GM23338 (cell line): ENCODE data around the gene PARD6B. TPM values are rescaled to one million over a fixed set of nuclear protein-coding genes. Genes with fewer than 3 reads are reported as not detected.

ENCODE experiments used
- ATAC-seq: fragments of 200-7000 bp; cut with Tn5 transposase; 3 replicates; pipeline ENCODE4 v1.9.1; 2020
- DNase-seq: peaks from one replicate; pipeline ENCODE4 v3.0.0-alpha.2; 2015; ENCODE audit warnings: low spot score
- H2AFZ ChIP-seq: fragments of 200-600 bp; sonication (generic); 2 replicates; pipeline ENCODE4 v1.8.0; 2016; ENCODE audit warnings: antibody characterized with exemption, mild to moderate bottlenecking, moderate library complexity
- H3F3A ChIP-seq: fragments of 200-600 bp; sonication (generic); replicated peaks from 2 replicates; pipeline ENCODE4 v1.8.0; 2017; ENCODE audit warnings: antibody characterized with exemption, mixed run types, low read depth
- H3K27ac ChIP-seq: fragments of 200-600 bp; sonication (generic); 2 replicates; pipeline ENCODE4 v1.6.1; 2016; ENCODE audit warnings: low read depth
- H3K27me3 ChIP-seq: fragments of 200-600 bp; sonication (generic); 2 replicates; pipeline ENCODE4 v1.8.0; 2016; ENCODE audit warnings: mild to moderate bottlenecking, mixed run types, moderate library complexity; ENCODE audit not compliant: insufficient read depth
- H3K36me3 ChIP-seq: fragments of 200-600 bp; sonication (generic); 2 replicates; pipeline ENCODE4 v1.8.0; 2016; ENCODE audit warnings: mild to moderate bottlenecking; ENCODE audit not compliant: insufficient read depth
- H3K4me1 ChIP-seq: fragments of 200-600 bp; sonication (generic); 2 replicates; pipeline ENCODE4 v1.8.0; 2016; ENCODE audit warnings: mild to moderate bottlenecking, moderate library complexity; ENCODE audit not compliant: insufficient read depth
- H3K4me2 ChIP-seq: fragments of 200-600 bp; sonication (generic); 2 replicates; pipeline ENCODE4 v1.7.1; 2017; ENCODE audit warnings: mixed run types
- H3K4me3 ChIP-seq: fragments of 200-600 bp; sonication (generic); 2 replicates; pipeline ENCODE4 v1.6.1; 2016; ENCODE audit warnings: mixed run types
- H3K79me2 ChIP-seq: fragments of 200-600 bp; sonication (generic); replicated peaks from 2 replicates; pipeline ENCODE4 v1.8.0; 2017; ENCODE audit warnings: mild to moderate bottlenecking; ENCODE audit not compliant: insufficient read depth
- H3K9me2 ChIP-seq: fragments of 200-600 bp; sonication (generic); 2 replicates; pipeline ENCODE4 v1.8.0; 2017; ENCODE audit not compliant: insufficient read depth
- H4K20me1 ChIP-seq: fragments of 200-600 bp; sonication (generic); replicated peaks from 2 replicates; pipeline ENCODE4 v1.8.0; 2017; ENCODE audit warnings: mild to moderate bottlenecking; ENCODE audit not compliant: insufficient read depth
- H3K27ac Mint-ChIP-seq: 2 replicates; pipeline ENCODE4 v1.8.0; 2020; ENCODE audit warnings: inconsistent platforms, mild to moderate bottlenecking, moderate library complexity, mixed read lengths
- H3K27me3 Mint-ChIP-seq: 3 replicates; pipeline ENCODE4 v1.8.0; 2022; ENCODE audit warnings: low read depth, mild to moderate bottlenecking, moderate library complexity, mixed read lengths, inconsistent platforms; ENCODE audit not compliant: insufficient read depth, poor library complexity
- H3K36me3 Mint-ChIP-seq: 3 replicates; pipeline ENCODE4 v1.8.0; 2021; ENCODE audit warnings: low read depth, mild to moderate bottlenecking, inconsistent platforms, moderate library complexity, mixed read lengths
- H3K4me1 Mint-ChIP-seq: 3 replicates; pipeline ENCODE4 v1.8.0; 2020; ENCODE audit warnings: mild to moderate bottlenecking, inconsistent platforms, mixed read lengths
- H3K4me3 Mint-ChIP-seq: 3 replicates; pipeline ENCODE4 v1.8.0; 2021; ENCODE audit warnings: moderate library complexity, mild to moderate bottlenecking, inconsistent platforms, mixed read lengths
- H3K9me3 Mint-ChIP-seq: 3 replicates; pipeline ENCODE4 v1.8.0; 2020; ENCODE audit warnings: moderate library complexity, mild to moderate bottlenecking, inconsistent platforms, mixed read lengths
- CREB1 ChIP-seq: fragments of 250-450 bp; sonication (Bioruptor Pico); IDR thresholded peaks from 2 replicates; pipeline ENCODE4 v1.5.0; 2020; ENCODE audit warnings: low read depth, mild to moderate bottlenecking, moderate library complexity
- EZH2 ChIP-seq: fragments of 200-600 bp; sonication (generic); IDR thresholded peaks from one replicate; pipeline ENCODE4 v1.8.0; 2017; ENCODE audit warnings: antibody characterized with exemption, mild to moderate bottlenecking, low read depth; ENCODE audit not compliant: unreplicated experiment
- EZH2phosphoT487 ChIP-seq: fragments of 200-600 bp; sonication (generic); IDR thresholded peaks from one replicate; pipeline ENCODE4 v1.8.1; 2018; ENCODE audit warnings: antibody characterized with exemption; ENCODE audit not compliant: unreplicated experiment
- JUNB ChIP-seq: IDR thresholded peaks from one replicate; pipeline ENCODE4 v1.6.1; 2016; ENCODE audit warnings: antibody characterized with exemption; ENCODE audit not compliant: unreplicated experiment
- NANOG ChIP-seq: IDR thresholded peaks from 2 replicates; pipeline ENCODE4 v1.6.1; 2016; ENCODE audit warnings: antibody characterized with exemption, borderline replicate concordance
- POLR2AphosphoS5 ChIP-seq: IDR thresholded peaks from 2 replicates; pipeline ENCODE4 v1.6.1; 2016; ENCODE audit warnings: antibody characterized with exemption, low read depth
- STAT1 ChIP-seq: IDR thresholded peaks from one replicate; pipeline ENCODE4 v1.6.1; 2016; ENCODE audit warnings: antibody characterized with exemption; ENCODE audit not compliant: unreplicated experiment
- ZNF114 ChIP-seq: fragments of 250-450 bp; sonication (Bioruptor Pico); IDR thresholded peaks from 2 replicates; pipeline ENCODE4 v1.5.0; 2020; ENCODE audit warnings: mild to moderate bottlenecking, moderate library complexity
- ZNF331 ChIP-seq: fragments of 250-450 bp; sonication (Bioruptor Pico); IDR thresholded peaks from 2 replicates; pipeline ENCODE4 v1.5.0; 2020; ENCODE audit warnings: low read depth, mild to moderate bottlenecking, moderate library complexity
- polyA plus RNA-seq: library from polyadenylated mRNA; unstranded; fragments of >200 nt; fragmentation: Nextera tagmentation; extraction: Ambion mirVana; gene quantifications from 2 replicates; pipeline ENCODE4 v1.2.1, GENCODE V29; 2016
- total RNA-seq: library from RNA; depleted of rRNA; stranded (reverse); fragments of >200 nt; shearing (Covaris generic); gene quantifications from 2 replicates; pipeline ENCODE4 v1.2.3, GENCODE V29; 2014
- TF ChIP-seq, protein P1 (sequence below): IDR thresholded peaks from 2 replicates; pipeline ENCODE4 v1.6.1; 2016; ENCODE audit warnings: antibody characterized with exemption
- TF ChIP-seq, protein P2 (sequence below): IDR thresholded peaks from one replicate; pipeline ENCODE4 v1.6.1; 2018; ENCODE audit warnings: antibody characterized with exemption; ENCODE audit not compliant: unreplicated experiment

The PARD6B gene
- total and polyA plus RNA-seq, 2 experiments from 2014 or later = 23.5 to 29.2 TPM

GRCh38 chr20:50762045-50762422 lies 30.7 kb downstream of the PARD6B start:
- no peak overlapping the region for H3K4me3 Mint-ChIP-seq
- peaks cover 14% of the 10 kb centered on the region for H3K27me3 Mint-ChIP-seq
- H3K9me2 ChIP-seq = no peaks in the 10 kb centered on the region
- no peaks in the 10 kb centered on the region for H3K27me3 ChIP-seq
- 0 out of 2 replicates have a peak overlapping the region, but pooled peaks have one; percentile 1 for H3K27ac ChIP-seq
- H4K20me1 ChIP-seq = no peaks in the 10 kb centered on the region
- no peak overlapping the region for H3K27ac Mint-ChIP-seq
- TF ChIP-seq NANOG (no peak), EZH2phosphoT487 (no peak), EZH2 (no peak), CREB1 (CRISPR knock-in tag) (no peak), POLR2AphosphoS5 (no peak), ZNF331 (CRISPR knock-in tag) (no peak), JUNB (no peak)
- TF ChIP-seq, protein P1, sequence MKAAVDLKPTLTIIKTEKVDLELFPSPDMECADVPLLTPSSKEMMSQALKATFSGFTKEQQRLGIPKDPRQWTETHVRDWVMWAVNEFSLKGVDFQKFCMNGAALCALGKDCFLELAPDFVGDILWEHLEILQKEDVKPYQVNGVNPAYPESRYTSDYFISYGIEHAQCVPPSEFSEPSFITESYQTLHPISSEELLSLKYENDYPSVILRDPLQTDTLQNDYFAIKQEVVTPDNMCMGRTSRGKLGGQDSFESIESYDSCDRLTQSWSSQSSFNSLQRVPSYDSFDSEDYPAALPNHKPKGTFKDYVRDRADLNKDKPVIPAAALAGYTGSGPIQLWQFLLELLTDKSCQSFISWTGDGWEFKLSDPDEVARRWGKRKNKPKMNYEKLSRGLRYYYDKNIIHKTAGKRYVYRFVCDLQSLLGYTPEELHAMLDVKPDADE = no peak
- TF ChIP-seq, protein P2, sequence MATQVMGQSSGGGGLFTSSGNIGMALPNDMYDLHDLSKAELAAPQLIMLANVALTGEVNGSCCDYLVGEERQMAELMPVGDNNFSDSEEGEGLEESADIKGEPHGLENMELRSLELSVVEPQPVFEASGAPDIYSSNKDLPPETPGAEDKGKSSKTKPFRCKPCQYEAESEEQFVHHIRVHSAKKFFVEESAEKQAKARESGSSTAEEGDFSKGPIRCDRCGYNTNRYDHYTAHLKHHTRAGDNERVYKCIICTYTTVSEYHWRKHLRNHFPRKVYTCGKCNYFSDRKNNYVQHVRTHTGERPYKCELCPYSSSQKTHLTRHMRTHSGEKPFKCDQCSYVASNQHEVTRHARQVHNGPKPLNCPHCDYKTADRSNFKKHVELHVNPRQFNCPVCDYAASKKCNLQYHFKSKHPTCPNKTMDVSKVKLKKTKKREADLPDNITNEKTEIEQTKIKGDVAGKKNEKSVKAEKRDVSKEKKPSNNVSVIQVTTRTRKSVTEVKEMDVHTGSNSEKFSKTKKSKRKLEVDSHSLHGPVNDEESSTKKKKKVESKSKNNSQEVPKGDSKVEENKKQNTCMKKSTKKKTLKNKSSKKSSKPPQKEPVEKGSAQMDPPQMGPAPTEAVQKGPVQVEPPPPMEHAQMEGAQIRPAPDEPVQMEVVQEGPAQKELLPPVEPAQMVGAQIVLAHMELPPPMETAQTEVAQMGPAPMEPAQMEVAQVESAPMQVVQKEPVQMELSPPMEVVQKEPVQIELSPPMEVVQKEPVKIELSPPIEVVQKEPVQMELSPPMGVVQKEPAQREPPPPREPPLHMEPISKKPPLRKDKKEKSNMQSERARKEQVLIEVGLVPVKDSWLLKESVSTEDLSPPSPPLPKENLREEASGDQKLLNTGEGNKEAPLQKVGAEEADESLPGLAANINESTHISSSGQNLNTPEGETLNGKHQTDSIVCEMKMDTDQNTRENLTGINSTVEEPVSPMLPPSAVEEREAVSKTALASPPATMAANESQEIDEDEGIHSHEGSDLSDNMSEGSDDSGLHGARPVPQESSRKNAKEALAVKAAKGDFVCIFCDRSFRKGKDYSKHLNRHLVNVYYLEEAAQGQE = no peak
- H3K4me1 ChIP-seq = peaks cover 14% of the 10 kb centered on the region
- ATAC-seq = no peak
- H3K4me1 Mint-ChIP-seq = peaks cover 19% of the 10 kb centered on the region
- DNase-seq = no peak
- H3F3A ChIP-seq = 0 out of 2 replicates have a peak, but pooled peaks cover 3% of the 10 kb centered on the region
- no peak overlapping the region for H2AFZ ChIP-seq
- no peak overlapping the region for H3K4me2 ChIP-seq
- H3K36me3 Mint-ChIP-seq = no peaks in the 10 kb centered on the region
- no peaks in the 10 kb centered on the region for H3K36me3 ChIP-seq
- H3K79me2 ChIP-seq = no peaks in the 10 kb centered on the region
- H3K9me3 Mint-ChIP-seq = no peaks in the 10 kb centered on the region
- H3K4me3 ChIP-seq = no peak overlapping the region

- no peak overlapping the region for H3K27ac ChIP-seq
- H3K27me3 Mint-ChIP-seq = peaks cover 13% of the 10 kb centered on the region
- ATAC-seq (no peak), DNase-seq (no peak)
- H3K4me1 ChIP-seq = peaks cover 19% of the 10 kb centered on the region
- peak overlapping the region; percentile 35; the same call in 1 of the 2 replicates for H3K27ac Mint-ChIP-seq
- no peaks in the 10 kb centered on the region for H3K36me3 Mint-ChIP-seq
- H3K4me1 Mint-ChIP-seq = peaks cover 25% of the 10 kb centered on the region
- H3K9me2 ChIP-seq = no peaks in the 10 kb centered on the region
- H3K27me3 ChIP-seq = no peaks in the 10 kb centered on the region
- H3K79me2 ChIP-seq = no peaks in the 10 kb centered on the region
- no peaks in the 10 kb centered on the region for H3K9me3 Mint-ChIP-seq
- H3K4me3 Mint-ChIP-seq = no peak overlapping the region
- TF ChIP-seq STAT1 = no peak
- no peak for TF ChIP-seq CREB1 (CRISPR knock-in tag)
- TF ChIP-seq NANOG = no peak
- TF ChIP-seq, protein P2 = no peak
- TF ChIP-seq ZNF114 = no peak
- no peak overlapping the region for H2AFZ ChIP-seq
- H3K36me3 ChIP-seq = no peaks in the 10 kb centered on the region
- H4K20me1 ChIP-seq = no peaks in the 10 kb centered on the region
- H3F3A ChIP-seq = 0 out of 2 replicates have a peak, but pooled peaks cover 3% of the 10 kb centered on the region
- no peak overlapping the region for H3K4me3 ChIP-seq
- no peak overlapping the region for H3K4me2 ChIP-seq
Observed at GRCh38 chr20:50762435-50763220, 31.2 kb downstream of the PARD6B start.
